ENCODE data around the gene TLR3.

Gene TLR3

GRCh38 chr4:186107947-186108346 is 39.0 kb downstream of the TLR3 start:
- no peak overlapping the region for H3K4me3 ChIP-seq (ENCODE audit: low read depth, low read length)
- TF ChIP-seq CTCF (IDR thresholded peaks at IDR 0.05; ENCODE audit: low read depth, low read length) = no peak

DNA sequence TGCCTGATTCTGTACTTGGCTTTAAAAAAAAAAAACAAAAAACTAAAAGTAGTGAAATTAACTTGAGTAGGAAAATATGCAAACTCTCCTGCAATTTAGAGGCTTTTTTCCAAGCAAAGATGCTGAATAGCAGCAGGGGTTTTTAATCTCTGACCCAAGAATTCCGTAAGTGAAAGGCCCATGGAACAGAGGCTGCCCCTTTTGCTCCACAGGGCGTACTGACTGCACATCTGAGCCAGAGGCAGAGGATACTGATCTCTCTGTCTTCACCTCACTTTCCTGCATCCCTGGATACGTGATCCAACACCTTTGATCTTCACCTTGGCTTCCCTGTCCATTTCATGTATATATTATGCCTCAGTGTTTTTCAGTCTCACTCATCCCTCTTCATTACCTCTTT is 39.4 kb downstream of the TLR3 start:
- no peak overlapping the region for H3K4me3 ChIP-seq (ENCODE audit: low read depth, low read length)
- TF ChIP-seq CTCF (IDR thresholded peaks at IDR 0.05; ENCODE audit: low read depth, low read length) = no peak

GRCh38 chr4:186109245-186109644 is 40.3 kb downstream of the TLR3 start:
- no peak overlapping the region for H3K4me3 ChIP-seq (ENCODE audit: low read depth, low read length)
- no peak for TF ChIP-seq CTCF (IDR thresholded peaks at IDR 0.05; ENCODE audit: low read depth, low read length)

DNA sequence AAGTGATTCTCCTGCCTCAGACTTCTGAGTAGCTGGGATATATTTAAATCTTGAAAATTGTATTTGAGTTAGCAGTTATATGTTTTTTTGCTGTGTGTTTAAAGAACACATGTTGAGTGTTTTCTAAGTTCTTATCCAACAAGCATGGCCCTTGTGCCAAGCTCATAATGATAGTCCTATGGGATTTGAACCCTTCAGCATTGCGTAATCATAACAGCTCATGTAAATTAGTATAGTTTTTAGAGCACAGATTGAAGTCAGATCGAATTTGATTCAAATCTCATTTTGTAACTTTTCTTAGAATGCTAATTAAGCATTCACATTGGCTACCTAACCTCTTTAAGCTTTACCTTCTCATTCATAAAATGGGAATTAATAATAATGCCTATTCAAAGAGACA is 47.7 kb downstream of the TLR3 start:
- no peak overlapping the region for H3K4me3 ChIP-seq (ENCODE audit: low read depth, low read length)
- no peak for TF ChIP-seq CTCF (IDR thresholded peaks at IDR 0.05; ENCODE audit: low read depth, low read length)

DNA sequence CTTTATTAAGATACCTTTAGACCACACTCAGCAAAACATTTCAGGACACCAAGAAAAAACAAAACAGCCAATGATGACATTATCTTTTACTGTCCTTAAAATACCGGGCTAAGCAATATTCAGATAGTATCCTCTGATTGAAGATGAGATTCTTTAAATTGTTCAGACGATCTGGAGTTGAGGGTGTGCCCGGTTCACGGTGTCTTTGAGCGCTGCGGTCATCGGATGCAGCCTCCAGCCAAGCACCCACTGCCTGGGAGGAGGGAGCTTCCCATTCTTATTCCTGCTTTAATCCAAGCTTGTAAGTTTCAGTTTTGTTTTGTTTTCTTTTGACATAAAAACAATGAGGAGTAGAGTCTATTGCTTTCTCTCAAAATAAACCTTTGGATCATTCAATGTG is 49.6 kb downstream of the TLR3 start:
- no peak for TF ChIP-seq CTCF (IDR thresholded peaks at IDR 0.05; ENCODE audit: low read depth, low read length)
- no peak overlapping the region for H3K4me3 ChIP-seq (ENCODE audit: low read depth, low read length)

DNA sequence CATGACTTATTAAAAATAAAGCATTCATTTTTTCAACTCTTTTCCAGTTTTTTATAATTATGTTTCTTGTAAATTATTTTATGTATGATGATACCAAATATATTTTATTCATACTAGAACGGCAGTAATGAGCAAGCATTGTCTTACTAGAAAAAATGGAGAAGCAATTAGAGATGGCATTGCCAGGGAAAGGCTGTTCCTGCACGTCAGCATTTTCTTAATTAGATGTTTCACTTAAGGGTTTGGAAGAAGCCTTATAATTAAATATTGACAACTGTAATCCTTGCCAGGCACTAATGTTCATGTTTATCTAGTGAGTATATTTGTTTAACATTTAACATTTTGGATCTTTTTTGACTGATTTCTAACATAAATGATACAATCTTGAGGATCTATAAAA is 52.1 kb downstream of the TLR3 start:
- TF ChIP-seq CTCF (IDR thresholded peaks at IDR 0.05; ENCODE audit: low read depth, low read length) = no peak
- no peak overlapping the region for H3K4me3 ChIP-seq (ENCODE audit: low read depth, low read length)

GRCh38 chr4:186128842-186129241 is 59.9 kb downstream of the TLR3 start:
- no peak overlapping the region for H3K4me3 ChIP-seq (ENCODE audit: low read depth, low read length)
- TF ChIP-seq CTCF (IDR thresholded peaks at IDR 0.05; ENCODE audit: low read depth, low read length) = no peak
